GM12865 (cell line): Measurements from ENCODE around the gene GRK2.

Experiments
- DNase-seq: peaks from one replicate; pipeline ENCODE4 v3.0.0; 2010; ENCODE audit warnings: low read depth
- H3K4me3 ChIP-seq: 2 replicates; pipeline ENCODE4 v1.5.1; 2011; ENCODE audit warnings: mild to moderate bottlenecking, low read depth, low read length, control low read depth
- CTCF ChIP-seq: IDR thresholded peaks from 2 replicates; pipeline ENCODE4 v1.5.1; 2011; ENCODE audit warnings: low read length, control low read depth, low read depth, inconsistent platforms; ENCODE audit not compliant: insufficient read depth; ENCODE audit errors: missing control alignments

The GRK2 gene

GRCh38 chr11:67298786-67299185, 32.5 kb downstream of the GRK2 start:
- no peak overlapping the region for H3K4me3 ChIP-seq
- TF ChIP-seq CTCF = no peak
- DNase-seq = no peak

- TF ChIP-seq CTCF = no peak
- DNase-seq = no peak
- H3K4me3 ChIP-seq = no peak overlapping the region
Observed at GRCh38 chr11:67299471-67300191, 33.4 kb downstream of the GRK2 start.

GRCh38 chr11:67300256-67300755, 34.0 kb downstream of the GRK2 start:
- H3K4me3 ChIP-seq = no peak overlapping the region
- DNase-seq = no peak
- TF ChIP-seq CTCF = no peak

GRCh38 chr11:67300756-67301312, 34.6 kb downstream of the GRK2 start:
- no peak overlapping the region for H3K4me3 ChIP-seq
- no peak for TF ChIP-seq CTCF
- DNase-seq = no peak

GRCh38 chr11:67301313-67301921, 35.1 kb downstream of the GRK2 start:
- no peak for DNase-seq
- no peak overlapping the region for H3K4me3 ChIP-seq
- TF ChIP-seq CTCF = no peak

GRCh38 chr11:67301951-67302516, 35.8 kb downstream of the GRK2 start:
- no peak for DNase-seq
- no peak for TF ChIP-seq CTCF
- H3K4me3 ChIP-seq = no peak overlapping the region
